Cardiac fibroblast (primary cell): ENCODE data around the gene ZFYVE28.
"Not testable (repeated sequence)": the region's sequence is repeated elsewhere in the genome, so short reads cannot be mapped to it uniquely, and the experiment has no call there.

Source experiments
- DNase-seq, 2 donors: peaks; one replicate each; pipeline versions ENCODE4 v3.0.0 to v3.0.0-alpha.2; 2010; ENCODE audit warnings: low read depth in 2 of 2
- H3K4me3 ChIP-seq, 2 donors: replicated peaks in 1 of 2; 1 replicate in 1 of 2; 2 replicates in 1 of 2; pipeline ENCODE4 v1.5.1; 2011; ENCODE audit warnings: low read depth in 2 of 2, low read length in 2 of 2, mild to moderate bottlenecking in 2 of 2, moderate library complexity in 1 of 2
- TF ChIP-seq, protein P1 (sequence below): IDR thresholded peaks from one replicate; pipeline ENCODE4 v1.5.1; 2011; ENCODE audit warnings: low read depth, mild to moderate bottlenecking, low read length, inconsistent platforms

Gene ZFYVE28

DNA sequence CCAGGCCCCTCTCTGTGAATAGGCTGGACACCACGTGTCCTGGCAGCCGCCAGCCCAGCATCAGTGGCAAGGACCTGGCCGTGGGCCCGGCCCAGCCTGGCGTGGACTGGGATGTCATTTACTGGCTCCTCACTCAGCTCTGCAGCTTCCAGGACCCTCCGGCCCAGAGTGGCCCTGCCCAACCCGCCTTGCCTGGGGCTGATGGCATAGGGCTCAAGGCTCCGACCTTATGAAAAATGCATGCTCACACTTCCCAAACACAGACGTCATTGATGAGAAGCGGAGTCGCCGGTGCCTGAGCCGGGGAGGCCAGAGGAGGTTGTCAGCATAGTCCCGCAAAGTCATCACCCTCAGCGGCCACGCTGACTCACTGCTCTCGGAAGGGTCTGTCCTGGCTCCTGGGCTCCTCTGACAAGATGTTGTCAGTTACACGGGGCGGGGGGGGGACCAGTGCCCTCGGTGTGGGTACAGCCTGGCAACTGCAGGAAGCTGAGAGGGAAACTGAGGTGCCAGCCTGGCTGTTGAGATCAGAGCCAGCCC is 14.6 kb upstream of the ZFYVE28 start:
- DNase-seq, result peak; percentile 51 to 60
- TF ChIP-seq, protein P1, sequence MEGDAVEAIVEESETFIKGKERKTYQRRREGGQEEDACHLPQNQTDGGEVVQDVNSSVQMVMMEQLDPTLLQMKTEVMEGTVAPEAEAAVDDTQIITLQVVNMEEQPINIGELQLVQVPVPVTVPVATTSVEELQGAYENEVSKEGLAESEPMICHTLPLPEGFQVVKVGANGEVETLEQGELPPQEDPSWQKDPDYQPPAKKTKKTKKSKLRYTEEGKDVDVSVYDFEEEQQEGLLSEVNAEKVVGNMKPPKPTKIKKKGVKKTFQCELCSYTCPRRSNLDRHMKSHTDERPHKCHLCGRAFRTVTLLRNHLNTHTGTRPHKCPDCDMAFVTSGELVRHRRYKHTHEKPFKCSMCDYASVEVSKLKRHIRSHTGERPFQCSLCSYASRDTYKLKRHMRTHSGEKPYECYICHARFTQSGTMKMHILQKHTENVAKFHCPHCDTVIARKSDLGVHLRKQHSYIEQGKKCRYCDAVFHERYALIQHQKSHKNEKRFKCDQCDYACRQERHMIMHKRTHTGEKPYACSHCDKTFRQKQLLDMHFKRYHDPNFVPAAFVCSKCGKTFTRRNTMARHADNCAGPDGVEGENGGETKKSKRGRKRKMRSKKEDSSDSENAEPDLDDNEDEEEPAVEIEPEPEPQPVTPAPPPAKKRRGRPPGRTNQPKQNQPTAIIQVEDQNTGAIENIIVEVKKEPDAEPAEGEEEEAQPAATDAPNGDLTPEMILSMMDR, result no peak
- H3K4me3 ChIP-seq, result no peak overlapping the region

DNA sequence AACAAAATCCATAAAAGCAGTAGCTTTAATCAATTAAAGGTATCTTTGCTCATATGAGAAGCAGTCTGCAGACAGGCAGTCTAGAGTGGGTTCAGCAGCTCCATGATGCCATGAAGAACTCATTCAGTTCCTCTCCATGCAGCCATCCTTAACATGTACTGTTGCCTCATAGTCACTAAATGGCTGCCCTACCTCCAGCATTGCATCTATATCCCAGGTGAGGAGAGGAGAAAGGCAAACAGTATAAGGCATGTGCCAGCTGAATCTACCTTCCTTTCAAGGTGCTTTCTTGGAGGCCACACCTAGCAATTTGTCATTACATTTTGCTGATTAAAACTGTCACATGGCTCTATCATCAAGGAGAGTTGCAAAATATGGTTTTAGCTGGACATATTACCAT is 13.6 kb upstream of the ZFYVE28 start:
- TF ChIP-seq, protein P1, result no peak

DNA sequence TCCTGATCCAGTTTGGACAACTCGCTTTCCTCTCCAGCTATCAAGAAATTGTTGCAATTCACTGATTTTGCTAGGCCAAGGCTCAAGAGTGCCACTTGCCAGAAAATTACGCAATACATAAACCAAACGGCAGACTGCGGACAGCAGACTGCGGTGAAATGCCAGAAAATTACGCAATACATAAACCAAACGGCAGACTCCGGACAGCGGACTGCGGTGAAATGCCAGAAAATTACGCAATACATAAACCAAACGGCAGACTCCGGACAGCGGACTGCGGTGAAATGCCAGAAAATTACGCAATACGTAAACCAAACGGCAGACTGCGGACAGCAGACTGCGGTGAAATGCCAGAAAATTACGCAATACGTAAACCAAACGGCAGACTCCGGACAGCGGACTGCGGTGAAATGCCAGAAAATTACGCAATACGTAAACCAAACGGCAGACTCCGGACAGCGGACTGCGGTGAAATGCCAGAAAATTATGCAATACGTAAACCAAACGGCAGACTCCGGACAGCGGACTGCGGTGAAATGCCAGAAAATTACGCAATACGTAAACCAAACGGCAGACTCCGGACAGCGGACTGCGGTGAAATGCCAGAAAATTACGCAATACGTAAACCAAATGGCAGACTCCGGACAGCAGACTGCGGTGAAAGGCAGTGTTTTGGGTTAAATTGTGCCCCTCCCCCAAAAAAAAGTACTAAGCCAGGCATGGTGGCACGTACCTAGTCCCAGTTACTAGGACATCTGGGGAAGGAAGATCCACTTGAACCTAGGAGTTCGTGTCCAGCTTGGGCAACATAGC is 11.7 kb upstream of the ZFYVE28 start:
- H3K4me3 ChIP-seq, result not testable (repeated sequence)
- peak; percentile 44 to 63 for DNase-seq

More for the DNA sequence above, 13.6 kb upstream of the ZFYVE28 start:
- no peak for DNase-seq
- H3K4me3 ChIP-seq, result no peak overlapping the region

DNA sequence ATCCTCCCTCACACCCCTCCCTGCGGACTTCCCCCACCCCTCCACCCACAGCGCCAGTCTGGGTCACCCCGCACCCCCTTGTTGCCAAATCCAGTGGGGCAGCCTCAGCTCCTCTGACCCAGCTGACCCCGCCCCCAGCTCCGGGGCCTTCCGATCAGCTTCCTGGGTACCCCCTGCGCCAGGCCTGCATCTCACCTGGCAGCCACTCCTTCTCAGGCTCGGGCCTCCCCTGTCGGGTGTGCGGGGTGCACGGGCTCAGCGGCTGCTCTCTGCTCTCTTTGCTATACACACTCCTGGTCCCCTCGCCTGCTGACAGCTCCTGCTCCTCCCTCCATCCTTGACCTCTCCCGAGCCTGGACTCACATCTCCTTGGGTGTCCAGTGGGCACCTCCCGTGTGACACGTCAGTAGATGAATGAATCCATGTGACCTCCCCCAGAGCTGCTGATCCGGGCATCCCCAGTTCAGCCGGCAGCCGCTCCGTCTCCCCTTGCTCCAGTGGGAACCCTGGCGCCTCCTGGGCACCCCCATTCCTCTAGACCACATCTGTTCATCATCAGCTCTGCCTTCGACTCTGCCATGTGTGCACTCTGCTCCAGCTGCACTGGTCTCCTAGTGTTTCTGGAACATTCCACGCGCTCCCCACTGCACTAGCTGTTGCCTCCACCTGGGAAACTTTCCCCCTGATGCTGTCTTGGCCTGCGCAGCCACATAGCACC is 10.2 kb upstream of the ZFYVE28 start:
- TF ChIP-seq, protein P1, result no peak
- DNase-seq, result no peak
- H3K4me3 ChIP-seq, result no peak overlapping the region

DNA sequence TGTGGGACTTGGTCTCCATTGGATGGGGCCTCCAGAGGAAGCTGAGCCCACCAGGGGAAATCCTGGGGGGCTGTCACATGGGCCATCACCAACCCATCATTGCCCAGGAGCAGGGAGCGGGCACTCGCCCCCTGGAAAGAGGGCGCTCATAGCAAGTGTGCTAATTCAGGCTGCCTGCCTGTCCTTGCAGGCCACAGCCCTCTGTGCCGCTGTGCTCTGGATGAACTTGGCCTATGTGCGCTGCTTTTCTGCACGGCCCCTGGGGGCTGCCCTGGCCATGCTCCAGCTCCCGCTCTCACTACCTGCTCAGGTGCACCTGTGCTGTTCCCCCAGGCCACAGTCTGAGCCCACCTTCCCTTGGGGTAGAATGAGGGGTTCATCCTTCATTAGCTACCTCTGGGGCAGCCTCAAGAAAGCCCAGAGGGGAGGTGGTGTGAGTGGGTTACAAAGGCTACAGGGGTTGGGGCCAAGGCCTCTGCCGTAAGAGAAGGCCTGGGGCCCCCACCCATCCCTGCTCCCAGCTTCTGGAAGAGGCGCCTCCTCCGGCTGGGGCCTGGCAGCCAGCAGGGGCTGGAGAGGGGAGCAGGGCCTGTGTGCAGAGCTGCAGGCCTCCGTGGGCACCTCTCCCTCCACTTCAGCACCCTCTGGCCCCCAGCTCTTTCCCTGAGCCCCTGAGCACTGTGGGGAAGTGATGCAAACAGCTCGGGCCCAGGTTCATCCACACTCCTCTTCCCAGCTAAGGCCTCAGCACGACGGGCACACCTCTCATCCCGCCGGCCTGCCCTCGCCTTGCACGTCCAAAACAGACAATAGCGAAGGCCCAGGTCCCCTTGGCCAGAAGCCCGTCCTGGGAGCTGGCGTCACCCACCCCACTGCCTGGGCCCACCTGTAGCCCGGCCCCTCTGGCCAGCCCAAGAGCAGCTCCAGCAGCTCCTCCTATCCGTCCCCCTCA is 9.2 kb upstream of the ZFYVE28 start:
- no peak for DNase-seq
- TF ChIP-seq, protein P1, result no peak

DNA sequence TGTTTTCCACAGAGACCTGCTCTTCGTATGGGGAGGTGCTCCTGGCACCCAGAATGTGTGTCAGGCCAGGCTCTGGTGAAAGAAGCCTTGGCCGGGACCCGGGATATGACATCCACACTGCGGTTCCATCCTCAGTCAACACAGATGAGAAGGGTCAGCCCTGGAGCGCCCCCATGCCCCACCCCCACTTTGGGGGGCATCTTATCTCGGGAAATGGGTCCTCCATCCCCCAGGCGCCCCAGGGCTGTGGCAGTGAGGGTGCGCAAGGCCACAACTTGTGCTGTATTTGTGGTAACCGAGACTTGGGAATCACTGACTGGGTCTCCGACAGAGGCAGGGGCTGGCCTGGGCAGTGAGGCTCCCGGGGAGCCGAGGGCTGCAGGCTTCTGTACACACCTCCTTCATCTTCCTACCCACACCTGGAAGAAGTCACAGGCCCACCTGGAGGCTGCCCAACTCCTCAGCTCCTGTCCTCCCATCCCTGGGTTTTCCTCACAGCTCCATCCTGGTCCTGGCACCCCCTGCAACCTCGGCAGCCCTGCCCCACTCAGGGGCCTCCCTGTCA is 8.3 kb upstream of the ZFYVE28 start:
- H3K4me3 ChIP-seq, result no peak overlapping the region
- no peak for DNase-seq
- TF ChIP-seq, protein P1, result no peak

More for the DNA sequence above, 9.2 kb upstream of the ZFYVE28 start:
- no peak overlapping the region for H3K4me3 ChIP-seq
